ENCODE results near the gene RANBP17.

Gene RANBP17

GRCh38 chr5:171102877-171103610 is 241.2 kb downstream of the RANBP17 start:
- no peak for DNase-seq

- DNase-seq = no peak
Observed at GRCh38 chr5:171107669-171108068, 245.9 kb downstream of the RANBP17 start.

GRCh38 chr5:171115519-171115918 is 253.7 kb downstream of the RANBP17 start:
- DNase-seq = no peak

- no peak for DNase-seq
Observed at GRCh38 chr5:171116719-171117118, 254.9 kb downstream of the RANBP17 start.

GRCh38 chr5:171120986-171121622 is 259.3 kb downstream of the RANBP17 start:
- DNase-seq = no peak

GRCh38 chr5:171121638-171122037 is 259.8 kb downstream of the RANBP17 start:
- no peak for DNase-seq

GRCh38 chr5:171122372-171122771 is 260.6 kb downstream of the RANBP17 start:
- peak; percentile 12 for DNase-seq

GRCh38 chr5:171123417-171123816 is 261.6 kb downstream of the RANBP17 start:
- DNase-seq = no peak

GRCh38 chr5:171127314-171127713 is 265.5 kb downstream of the RANBP17 start:
- DNase-seq = no peak

- no peak for DNase-seq
Observed at GRCh38 chr5:171128136-171128535, 266.3 kb downstream of the RANBP17 start.

GRCh38 chr5:171129308-171129707 is 267.5 kb downstream of the RANBP17 start:
- DNase-seq = no peak

GRCh38 chr5:171131497-171131896 is 269.7 kb downstream of the RANBP17 start:
- DNase-seq = no peak

- DNase-seq = no peak
Observed at GRCh38 chr5:171137768-171138525, 276.1 kb downstream of the RANBP17 start.

- no peak for DNase-seq
Observed at GRCh38 chr5:171139227-171139626, 277.4 kb downstream of the RANBP17 start.

GRCh38 chr5:171142617-171143016 is 280.8 kb downstream of the RANBP17 start:
- DNase-seq = no peak

- no peak for DNase-seq
Observed at GRCh38 chr5:171143171-171143570, 281.4 kb downstream of the RANBP17 start.

GRCh38 chr5:171143926-171144325 is 282.1 kb downstream of the RANBP17 start:
- no peak for DNase-seq

GRCh38 chr5:171149333-171149732 is 287.5 kb downstream of the RANBP17 start:
- DNase-seq = no peak

GRCh38 chr5:171149772-171150171 is 288.0 kb downstream of the RANBP17 start:
- no peak for DNase-seq

GRCh38 chr5:171152382-171152781 is 290.6 kb downstream of the RANBP17 start:
- DNase-seq = no peak

GRCh38 chr5:171155621-171156020 is 293.8 kb downstream of the RANBP17 start:
- no peak for DNase-seq

- DNase-seq = no peak
Observed at GRCh38 chr5:171157276-171157675, 295.5 kb downstream of the RANBP17 start.

- DNase-seq = no peak
Observed at GRCh38 chr5:171157775-171158174, 296.0 kb downstream of the RANBP17 start.

GRCh38 chr5:171158581-171158980 is 296.8 kb downstream of the RANBP17 start:
- DNase-seq = no peak
